Thyroid gland (tissue), 4 donors: ENCODE results near the gene TMEM131L.

Experiments
- POLR2A ChIP-seq, 2 donors: fragments of 450-650 bp; IDR thresholded peaks; one replicate each; pipeline ENCODE4 v1.6.1; 2017; ENCODE audit warnings: antibody characterized with exemption in 2 of 2, mild to moderate bottlenecking in 2 of 2, moderate library complexity in 1 of 2
- TF ChIP-seq, protein P1 (sequence below), 6 experiments: fragments of 200-600 bp in 3 of 6; fragments of 450-650 bp in 3 of 6; sonication (generic) in 3 of 6; IDR thresholded peaks; one replicate each; pipeline ENCODE4 v1.5.1; 2016 to 2019; ENCODE audit warnings: antibody characterized with exemption in 6 of 6, mild to moderate bottlenecking in 2 of 6, inconsistent platforms in 1 of 6, moderate library complexity in 1 of 6

- TF ChIP-seq, protein P1, sequence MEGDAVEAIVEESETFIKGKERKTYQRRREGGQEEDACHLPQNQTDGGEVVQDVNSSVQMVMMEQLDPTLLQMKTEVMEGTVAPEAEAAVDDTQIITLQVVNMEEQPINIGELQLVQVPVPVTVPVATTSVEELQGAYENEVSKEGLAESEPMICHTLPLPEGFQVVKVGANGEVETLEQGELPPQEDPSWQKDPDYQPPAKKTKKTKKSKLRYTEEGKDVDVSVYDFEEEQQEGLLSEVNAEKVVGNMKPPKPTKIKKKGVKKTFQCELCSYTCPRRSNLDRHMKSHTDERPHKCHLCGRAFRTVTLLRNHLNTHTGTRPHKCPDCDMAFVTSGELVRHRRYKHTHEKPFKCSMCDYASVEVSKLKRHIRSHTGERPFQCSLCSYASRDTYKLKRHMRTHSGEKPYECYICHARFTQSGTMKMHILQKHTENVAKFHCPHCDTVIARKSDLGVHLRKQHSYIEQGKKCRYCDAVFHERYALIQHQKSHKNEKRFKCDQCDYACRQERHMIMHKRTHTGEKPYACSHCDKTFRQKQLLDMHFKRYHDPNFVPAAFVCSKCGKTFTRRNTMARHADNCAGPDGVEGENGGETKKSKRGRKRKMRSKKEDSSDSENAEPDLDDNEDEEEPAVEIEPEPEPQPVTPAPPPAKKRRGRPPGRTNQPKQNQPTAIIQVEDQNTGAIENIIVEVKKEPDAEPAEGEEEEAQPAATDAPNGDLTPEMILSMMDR (IDR thresholded peaks at IDR 0.05): no peak
- TF ChIP-seq POLR2A (IDR thresholded peaks at IDR 0.05): no peak
These were observed 44.9 kb downstream of the TMEM131L start for GRCh38 chr4:153511104-153511503.
